Measurements from ENCODE around the gene NFYC. TPM values are rescaled to one million over a fixed set of nuclear protein-coding genes. Genes with fewer than 3 reads are reported as not detected.

NFYC gene
- total RNA-seq, 4 donors from 2014 or later, result 45.3 to 58.6 (median 57.4) TPM

DNA sequence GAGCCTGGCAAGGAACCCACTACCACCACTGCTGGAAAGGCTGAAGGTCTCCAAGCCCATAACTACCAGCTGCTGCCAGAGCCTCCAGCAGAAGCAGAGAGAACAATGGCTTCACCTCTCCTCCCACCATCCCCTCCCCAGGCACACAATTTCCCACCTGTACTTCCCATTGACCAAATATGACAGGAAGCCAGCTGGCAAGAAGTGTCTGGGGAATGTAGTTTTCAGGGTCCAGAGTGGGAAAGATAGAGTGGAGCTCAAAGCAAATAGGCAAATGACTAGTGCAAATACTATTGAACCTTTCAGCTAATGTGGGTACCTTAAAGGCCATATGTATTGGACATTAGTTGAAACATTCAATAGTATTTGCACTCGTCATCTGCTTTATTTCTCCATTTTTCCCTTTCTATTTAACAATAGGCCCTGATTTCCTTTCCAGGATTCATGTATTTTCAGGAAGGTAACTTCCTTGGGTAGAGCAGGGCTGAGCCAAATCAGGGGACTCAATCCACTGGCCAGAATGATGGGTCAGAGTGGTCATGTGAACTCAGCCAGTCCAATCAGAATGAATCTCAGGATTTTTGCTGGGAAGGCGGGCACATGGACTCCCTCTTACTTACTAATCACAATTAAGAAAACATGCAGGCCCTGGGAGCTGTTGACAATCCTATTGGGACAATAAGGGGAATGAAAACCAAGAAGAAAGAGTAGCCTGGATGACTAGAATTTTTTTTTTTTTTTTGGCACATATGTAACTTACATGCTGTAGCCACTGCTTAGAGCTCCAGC lies 12.1 kb upstream of the NFYC start:
- Histone ChIP-seq H3K27ac (no peak overlapping the region), H3K36me3 (no peaks in the 10 kb centered on the region), H3K9me3 (no peaks in the 10 kb centered on the region), H3K27me3 (no peaks in the 10 kb centered on the region), H3K4me3 (no peak overlapping the region), H3K4me1 (no peaks in the 10 kb centered on the region)
- intact Hi-C loops (cut with DNase I; ENCODE audit: low total_unique reads) (no loop called here), in situ Hi-C loops (cut with MboI; ENCODE audit: low sequenced_read_pairs in 4 of 4) (loop anchor here in 1 of 4 donors (10.0 kb wide), 1 partner anchor 65 kb away; no protein-coding TSS in a partner anchor)
- DNase-seq (no peak), ATAC-seq (no peak)
- TF ChIP-seq, protein P1, sequence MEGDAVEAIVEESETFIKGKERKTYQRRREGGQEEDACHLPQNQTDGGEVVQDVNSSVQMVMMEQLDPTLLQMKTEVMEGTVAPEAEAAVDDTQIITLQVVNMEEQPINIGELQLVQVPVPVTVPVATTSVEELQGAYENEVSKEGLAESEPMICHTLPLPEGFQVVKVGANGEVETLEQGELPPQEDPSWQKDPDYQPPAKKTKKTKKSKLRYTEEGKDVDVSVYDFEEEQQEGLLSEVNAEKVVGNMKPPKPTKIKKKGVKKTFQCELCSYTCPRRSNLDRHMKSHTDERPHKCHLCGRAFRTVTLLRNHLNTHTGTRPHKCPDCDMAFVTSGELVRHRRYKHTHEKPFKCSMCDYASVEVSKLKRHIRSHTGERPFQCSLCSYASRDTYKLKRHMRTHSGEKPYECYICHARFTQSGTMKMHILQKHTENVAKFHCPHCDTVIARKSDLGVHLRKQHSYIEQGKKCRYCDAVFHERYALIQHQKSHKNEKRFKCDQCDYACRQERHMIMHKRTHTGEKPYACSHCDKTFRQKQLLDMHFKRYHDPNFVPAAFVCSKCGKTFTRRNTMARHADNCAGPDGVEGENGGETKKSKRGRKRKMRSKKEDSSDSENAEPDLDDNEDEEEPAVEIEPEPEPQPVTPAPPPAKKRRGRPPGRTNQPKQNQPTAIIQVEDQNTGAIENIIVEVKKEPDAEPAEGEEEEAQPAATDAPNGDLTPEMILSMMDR (IDR thresholded peaks at IDR 0.05 in 4 of 5, conservative IDR thresholded peaks at IDR 0.05 in 1 of 5), result no peak
- TF ChIP-seq POLR2A (IDR thresholded peaks at IDR 0.05), result no peak

DNA sequence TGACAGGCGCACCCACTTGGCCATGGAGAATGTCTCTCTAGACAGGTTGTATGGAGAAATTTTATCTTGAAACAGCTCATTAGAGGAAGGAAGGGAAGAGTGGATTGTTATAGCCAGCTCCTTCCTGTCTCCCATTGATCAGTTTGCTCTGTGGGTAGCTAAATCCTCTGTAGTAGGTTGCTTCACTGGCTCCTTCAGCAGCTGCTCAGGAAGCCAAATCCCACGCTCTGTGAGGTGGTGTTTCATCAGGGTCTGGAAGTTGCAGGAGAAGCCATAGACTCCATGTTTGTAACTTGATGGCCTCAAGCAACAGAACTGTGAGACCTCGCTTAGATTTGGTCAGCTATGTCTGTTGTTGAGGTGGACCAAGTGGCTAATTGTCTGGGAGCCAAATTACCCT lies 6.8 kb upstream of the NFYC start:
- DNase-seq, result no peak
- intact Hi-C loops (cut with DNase I; ENCODE audit: low total_unique reads), result no loop called here
- ATAC-seq, result no peak
- TF ChIP-seq, protein P1 (IDR thresholded peaks at IDR 0.05 in 4 of 5, conservative IDR thresholded peaks at IDR 0.05 in 1 of 5), result no peak
- H3K9me3 ChIP-seq, result no peaks in the 10 kb centered on the region
- no peaks in the 10 kb centered on the region for H3K27me3 ChIP-seq
- no peak overlapping the region for H3K4me3 ChIP-seq
- in situ Hi-C loops (cut with MboI; ENCODE audit: low sequenced_read_pairs in 4 of 4), result no loop called here
- no peaks in the 10 kb centered on the region for H3K4me1 ChIP-seq
- H3K36me3 ChIP-seq, result no peaks in the 10 kb centered on the region
- no peak overlapping the region for H3K27ac ChIP-seq

DNA sequence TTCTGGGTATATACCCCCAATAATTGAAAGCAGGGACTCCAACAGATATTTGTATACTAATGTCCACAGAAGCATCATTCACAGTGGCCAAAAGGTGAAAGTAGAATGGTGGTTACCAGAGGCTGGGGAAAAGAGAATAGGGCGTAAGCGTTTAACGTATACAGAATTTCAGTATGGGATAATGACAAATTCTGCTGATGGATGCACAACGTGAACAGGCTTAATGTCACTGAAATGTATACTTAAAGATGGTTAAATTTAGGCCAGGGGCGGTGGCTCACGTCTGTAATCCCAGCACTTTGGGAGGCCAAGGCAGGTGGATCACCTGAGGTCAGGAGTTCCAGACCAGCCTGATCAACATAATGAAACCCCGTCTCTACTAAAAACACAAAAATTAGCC lies 4.4 kb upstream of the NFYC start:
- intact Hi-C loops (cut with DNase I; ENCODE audit: low total_unique reads) (no loop called here), in situ Hi-C loops (cut with MboI; ENCODE audit: low sequenced_read_pairs in 4 of 4) (no loop called here)
- TF ChIP-seq POLR2A (IDR thresholded peaks at IDR 0.05), result no peak
- TF ChIP-seq, protein P1 (IDR thresholded peaks at IDR 0.05 in 4 of 5, conservative IDR thresholded peaks at IDR 0.05 in 1 of 5), result no peak
- Histone ChIP-seq H3K27ac (no peak overlapping the region), H3K9me3 (no peaks in the 10 kb centered on the region), H3K4me1 (peaks cover under 1 to 10% of the 10 kb centered on the region in 2 donors), H3K4me3 (no peak overlapping the region), H3K36me3 (no peaks in the 10 kb centered on the region), H3K27me3 (no peaks in the 10 kb centered on the region)
- ATAC-seq (no peak), DNase-seq (no peak)

DNA sequence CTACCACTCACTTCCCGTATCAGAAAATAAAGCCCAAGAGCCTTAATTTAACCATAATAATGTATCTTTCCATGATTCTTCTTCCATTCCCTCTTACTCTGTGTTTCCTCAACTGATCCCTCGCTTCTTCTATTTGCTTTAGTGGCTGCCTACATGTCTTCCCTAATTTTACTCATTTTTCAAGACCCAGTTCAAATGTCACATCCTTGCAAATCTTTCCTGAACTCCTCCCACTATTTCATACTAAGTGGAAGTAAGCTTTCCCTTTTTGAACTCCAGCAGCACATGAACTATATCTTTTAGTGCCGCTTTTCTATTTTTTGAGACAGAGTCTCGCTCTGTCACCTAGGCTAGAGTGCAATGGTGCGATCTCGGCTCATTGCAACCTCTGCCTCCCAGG lies 3.8 kb upstream of the NFYC start:
- DNase-seq, result no peak
- intact Hi-C loops (cut with DNase I; ENCODE audit: low total_unique reads), result no loop called here
- H3K36me3 ChIP-seq, result no peaks in the 10 kb centered on the region
- ATAC-seq, result no peak
- TF ChIP-seq, protein P1 (IDR thresholded peaks at IDR 0.05 in 4 of 5, conservative IDR thresholded peaks at IDR 0.05 in 1 of 5), result no peak
- TF ChIP-seq POLR2A (IDR thresholded peaks at IDR 0.05), result no peak
- H3K9me3 ChIP-seq, result no peaks in the 10 kb centered on the region
- no peaks in the 10 kb centered on the region for H3K27me3 ChIP-seq
- no peak overlapping the region for H3K4me3 ChIP-seq
- no peak overlapping the region for H3K27ac ChIP-seq
- in situ Hi-C loops (cut with MboI; ENCODE audit: low sequenced_read_pairs in 4 of 4), result no loop called here
- H3K4me1 ChIP-seq, result peaks cover 6 to 14% of the 10 kb centered on the region in 2 donors
